ENCODE results near the gene SLC13A5. TPM values are rescaled to one million over a fixed set of nuclear protein-coding genes. Genes with fewer than 3 reads are reported as not detected.
"Not testable (repeated sequence)": the region's sequence is repeated elsewhere in the genome, so short reads cannot be mapped to it uniquely, and the experiment has no call there.

The SLC13A5 gene
- total and polyA plus RNA-seq, 9 of the 15 experiments (the other 6 are each of a cell fraction or from before 2014, with no cell fraction given), result 0.04 TPM; not detected in 8

GRCh38 chr17:6748617-6749016, 35.4 kb upstream of the SLC13A5 start:
- TF ChIP-seq MEIS2 (IDR thresholded peaks at IDR 0.05; ENCODE audit: partially characterized antibody) (peak; percentile 64), TRIM24 (IDR thresholded peaks at IDR 0.05) (peak in 1 of 2 experiments; percentile 30; a peak in 1 of 4 replicates), PBX2 (CRISPR knock-in tag; IDR thresholded peaks at IDR 0.05; ENCODE audit: low read depth) (no peak), PBX2 (tag; conservative IDR thresholded peaks at IDR 0.05; ENCODE audit: low read depth) (peak; percentile 54; the same call in 1 of the 2 replicates), SMAD3 (CRISPR knock-in tag; conservative IDR thresholded peaks at IDR 0.05) (no peak), PKNOX1 (IDR thresholded peaks at IDR 0.05) (peak; percentile 65), ATF1 (CRISPR knock-in tag; IDR thresholded peaks at IDR 0.05) (no peak), ATF1 (tag; IDR thresholded peaks at IDR 0.05) (no peak)
- FAIRE-seq, result no peak

GRCh38 chr17:6746665-6747064, 33.5 kb upstream of the SLC13A5 start:
- BruUV-seq (replicated peaks); H3K27ac ChIP-seq (ENCODE audit: extremely low read depth, low read depth, low read length); H3K4me2 ChIP-seq (ENCODE audit: insufficient read depth, low read length); H4K20me1 ChIP-seq (replicated peaks; ENCODE audit: control insufficient read depth, insufficient read depth, low read length); CTCF ChIA-PET (ENCODE audit: low intra/inter-chr PET ratio); in situ Hi-C loops (cut with MboI); H3K9me3 ChIP-seq (replicated peaks; ENCODE audit: control insufficient read depth, insufficient read depth, low read depth, low read length); ATAC-seq; H3K79me2 ChIP-seq (ENCODE audit: control insufficient read depth, insufficient read depth, low read length); intact Hi-C loops (cut with micrococcal nuclease); POLR2A ChIA-PET; H3K9ac ChIP-seq (ENCODE audit: insufficient read depth in 1 of 2, low read depth in 2 of 2, low read length in 2 of 2); H2AFZ ChIP-seq (ENCODE audit: low read depth, low read length); H3K4me3 ChIP-seq; DNase-seq (ENCODE audit: extremely low read depth in 1 of 4, low spot score in 3 of 4); H3K36me3 ChIP-seq (ENCODE audit: control insufficient read depth, insufficient read depth, low read length); FAIRE-seq; H3K27me3 ChIP-seq (ENCODE audit: control insufficient read depth in 2 of 2, insufficient read depth in 2 of 2, low read length in 2 of 2); H3K9me1 ChIP-seq (ENCODE audit: control insufficient read depth, insufficient read depth, low read length); H3K4me1 ChIP-seq (replicated peaks in 1 of 2; ENCODE audit: control insufficient read depth in 2 of 2, insufficient read depth in 2 of 2, low read length in 2 of 2): not testable (repeated sequence)
- 7% methylated on average over 6 of the region's 6 CpGs for WGBS (ENCODE audit: insufficient coverage, low coverage, missing lambda C conversion rate)

More at GRCh38 chr17:6748617-6749016, 35.4 kb upstream of the SLC13A5 start:
- DNase-seq (ENCODE audit: extremely low read depth in 1 of 4, low spot score in 3 of 4) (no peak), ATAC-seq (no peak)
- Histone ChIP-seq H4K20me1 (replicated peaks; ENCODE audit: control insufficient read depth, insufficient read depth, low read length) (no peaks in the 10 kb centered on the region), H3K4me1 (replicated peaks in 1 of 2; ENCODE audit: control insufficient read depth in 2 of 2, insufficient read depth in 2 of 2, low read length in 2 of 2) (peaks cover 0 to 3% of the 10 kb centered on the region in 2 experiments; a peak in 2 of 5 replicates), H3K27ac (ENCODE audit: extremely low read depth, low read depth, low read length) (no peak overlapping the region), H3K36me3 (ENCODE audit: control insufficient read depth, insufficient read depth, low read length) (no peaks in the 10 kb centered on the region), H3K9ac (ENCODE audit: insufficient read depth in 1 of 2, low read depth in 2 of 2, low read length in 2 of 2) (no peak overlapping the region), H2AFZ (ENCODE audit: low read depth, low read length) (no peak overlapping the region), H3K79me2 (ENCODE audit: control insufficient read depth, insufficient read depth, low read length) (no peaks in the 10 kb centered on the region), H3K27me3 (ENCODE audit: control insufficient read depth in 2 of 2, insufficient read depth in 2 of 2, low read length in 2 of 2) (no peaks in the 10 kb centered on the region), H3K4me3 (no peak overlapping the region), H3K4me2 (ENCODE audit: insufficient read depth, low read length) (no peak overlapping the region), H3K9me3 (replicated peaks; ENCODE audit: control insufficient read depth, insufficient read depth, low read depth, low read length) (no peaks in the 10 kb centered on the region), H3K9me1 (ENCODE audit: control insufficient read depth, insufficient read depth, low read length) (no peaks in the 10 kb centered on the region)
- in situ Hi-C loops (cut with MboI) (no loop called here), intact Hi-C loops (cut with micrococcal nuclease) (no loop called here)
- no TSS peak for BruUV-seq (replicated peaks)
- ChIA-PET POLR2A (no interaction called here), CTCF (ENCODE audit: low intra/inter-chr PET ratio) (no interaction called here)
